Stomach smooth muscle (tissue), 2 donors: ENCODE measurements around the gene RCHY1.

Experiments used
- H3K27ac ChIP-seq: one replicate; pipeline ENCODE4 v1.7.0; 2013; ENCODE audit warnings: mild to moderate bottlenecking, low read length, inconsistent platforms
- H3K27me3 ChIP-seq, 2 donors: one replicate each; pipeline ENCODE4 v1.7.0; 2013; ENCODE audit warnings: low read length in 2 of 2; ENCODE audit not compliant: insufficient read depth in 2 of 2, control insufficient read depth in 1 of 2
- H3K36me3 ChIP-seq, 2 donors: one replicate each; pipeline ENCODE4 v1.7.0; 2013; ENCODE audit warnings: low read length in 2 of 2; ENCODE audit not compliant: control insufficient read depth in 2 of 2, insufficient read depth in 2 of 2
- H3K4me1 ChIP-seq: one replicate; pipeline ENCODE4 v1.7.0; 2013; ENCODE audit warnings: low read length; ENCODE audit not compliant: control insufficient read depth, insufficient read depth
- H3K4me3 ChIP-seq, 2 donors: one replicate each; pipeline ENCODE4 v1.7.0; 2013; ENCODE audit warnings: low read length in 2 of 2
- H3K9ac ChIP-seq, 2 donors: one replicate each; pipeline ENCODE4 v1.7.0; 2013; ENCODE audit warnings: low read length in 2 of 2, mild to moderate bottlenecking in 1 of 2
- H3K9me3 ChIP-seq, 2 donors: one replicate each; pipeline ENCODE4 v1.7.0; 2013; ENCODE audit warnings: low read length in 2 of 2; ENCODE audit not compliant: control insufficient read depth in 2 of 2
- donor health status: healthy.
- donor health status: Pancreatic carcinoma.

The RCHY1 gene

GRCh38 chr4:75429208-75429607 lies 85.0 kb downstream of the RCHY1 start:
- Histone ChIP-seq H3K27ac (no peak overlapping the region), H3K4me1 (no peaks in the 10 kb centered on the region), H3K9me3 (peaks cover 0 to 5% of the 10 kb centered on the region in 2 donors), H3K9ac (no peak overlapping the region), H3K36me3 (no peaks in the 10 kb centered on the region), H3K4me3 (no peak overlapping the region), H3K27me3 (no peaks in the 10 kb centered on the region)
